HCT116 (cell line): Measurements from ENCODE around the gene G2E3.

ENCODE experiments used
- ELF1 ChIP-seq: IDR thresholded peaks from 2 replicates; pipeline ENCODE4 v1.6.1; 2012; ENCODE audit warnings: low read depth, borderline replicate concordance
- EZH2 ChIP-seq: fragments of 200-600 bp; sonication (generic); IDR thresholded peaks from 2 replicates; pipeline ENCODE4 v1.6.1; 2017; ENCODE audit warnings: antibody characterized with exemption, mixed run types
- JUND ChIP-seq: IDR thresholded peaks from 2 replicates; pipeline ENCODE4 v1.6.1; 2012
- POLR2A ChIP-seq: IDR thresholded peaks from 2 replicates; pipeline ENCODE4 v1.7.0; 2011; ENCODE audit warnings: borderline replicate concordance; ENCODE audit not compliant: insufficient read depth, insufficient read length; ENCODE audit errors: extremely low read depth
- POLR2AphosphoS5 ChIP-seq: IDR thresholded peaks from 2 replicates; pipeline ENCODE4 v1.6.1; 2011; ENCODE audit warnings: mild to moderate bottlenecking, low read depth, low read length, moderate library complexity
- RAD21 ChIP-seq: IDR thresholded peaks from 2 replicates; pipeline ENCODE4 v1.6.1; 2012; ENCODE audit warnings: low read depth, mild to moderate bottlenecking
- SIN3A ChIP-seq: IDR thresholded peaks from 2 replicates; pipeline ENCODE4 v1.6.1; 2012; ENCODE audit warnings: low read depth
- SRF ChIP-seq: IDR thresholded peaks from 2 replicates; pipeline ENCODE4 v1.6.1; 2012; ENCODE audit warnings: low read depth
- ZFX ChIP-seq: fragments of 450-650 bp; IDR thresholded peaks from 2 replicates; pipeline ENCODE4 v1.6.1; 2017
- ZNF274 ChIP-seq: fragments of 200-500 bp; sonication (Bioruptor generic); IDR thresholded peaks from 2 replicates; pipeline ENCODE4 v1.6.1; 2014; ENCODE audit warnings: mild to moderate bottlenecking, low read depth, low read length, inconsistent platforms
- TF ChIP-seq, protein P1 (sequence below), 3 experiments: fragments of 200-600 bp in 1 of 3; sonication (generic) in 1 of 3; IDR thresholded peaks in 2 of 3; conservative IDR thresholded peaks in 1 of 3; 2 replicates each; pipeline ENCODE4 v1.5.1; 2012 to 2017; ENCODE audit warnings: low read depth in 2 of 3, low read length in 2 of 3, antibody characterized with exemption in 1 of 3, borderline replicate concordance in 1 of 3, control low read depth in 1 of 3, mild to moderate bottlenecking in 1 of 3, mixed read lengths in 1 of 3, mixed run types in 1 of 3, moderate library complexity in 1 of 3; ENCODE audit not compliant: insufficient read depth in 1 of 3
- TF ChIP-seq, protein P2 (sequence below): IDR thresholded peaks from 2 replicates; pipeline ENCODE4 v1.6.1; 2012; ENCODE audit warnings: low read depth
- TF ChIP-seq, protein P3 (sequence below): IDR thresholded peaks from 2 replicates; pipeline ENCODE4 v1.6.1; 2012
- TF ChIP-seq, protein P4 (sequence below): IDR thresholded peaks from 2 replicates; pipeline ENCODE4 v1.6.1; 2012

DNA sequence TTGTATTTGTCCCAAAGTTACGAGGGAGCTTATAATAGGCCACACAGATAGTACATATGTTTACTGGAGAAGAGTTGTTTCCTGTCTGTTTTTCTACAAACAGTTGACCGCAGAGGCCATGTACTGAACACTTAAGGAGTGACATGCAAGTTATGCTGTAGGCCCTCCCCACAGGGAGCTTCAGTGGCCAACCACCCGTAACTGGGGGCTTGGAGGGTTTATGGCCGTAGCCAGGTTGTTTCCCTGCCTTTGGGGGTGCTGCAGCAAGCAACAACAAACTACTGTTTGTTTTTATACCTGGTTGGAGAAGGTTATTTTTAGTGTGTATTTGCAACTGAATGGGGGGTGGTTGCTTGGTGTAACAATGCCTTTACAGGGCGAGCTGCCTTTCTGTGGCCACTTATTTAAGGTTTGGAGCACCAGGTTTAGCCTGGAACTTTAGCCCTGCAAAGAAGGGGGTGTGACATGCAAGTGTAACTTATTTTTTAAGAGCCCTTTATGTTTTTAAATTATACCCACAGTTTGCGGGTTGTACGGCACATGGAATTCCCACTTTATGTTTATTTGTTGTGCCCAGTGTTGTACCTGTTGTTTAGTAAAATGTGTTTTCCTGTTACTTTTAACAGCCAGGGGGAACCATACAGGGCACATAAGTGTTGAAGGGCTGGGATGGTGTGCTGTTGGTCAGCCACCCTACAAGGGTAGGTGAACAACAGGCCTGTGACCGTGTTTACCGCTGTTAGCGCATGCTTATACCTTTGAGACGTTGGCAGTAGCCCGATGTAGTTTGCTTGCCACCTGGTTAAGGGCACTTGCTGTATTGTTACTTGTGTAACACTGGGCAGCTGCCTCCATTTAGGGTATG is 29.9 kb upstream of the G2E3 start:
- TF ChIP-seq, protein P1, sequence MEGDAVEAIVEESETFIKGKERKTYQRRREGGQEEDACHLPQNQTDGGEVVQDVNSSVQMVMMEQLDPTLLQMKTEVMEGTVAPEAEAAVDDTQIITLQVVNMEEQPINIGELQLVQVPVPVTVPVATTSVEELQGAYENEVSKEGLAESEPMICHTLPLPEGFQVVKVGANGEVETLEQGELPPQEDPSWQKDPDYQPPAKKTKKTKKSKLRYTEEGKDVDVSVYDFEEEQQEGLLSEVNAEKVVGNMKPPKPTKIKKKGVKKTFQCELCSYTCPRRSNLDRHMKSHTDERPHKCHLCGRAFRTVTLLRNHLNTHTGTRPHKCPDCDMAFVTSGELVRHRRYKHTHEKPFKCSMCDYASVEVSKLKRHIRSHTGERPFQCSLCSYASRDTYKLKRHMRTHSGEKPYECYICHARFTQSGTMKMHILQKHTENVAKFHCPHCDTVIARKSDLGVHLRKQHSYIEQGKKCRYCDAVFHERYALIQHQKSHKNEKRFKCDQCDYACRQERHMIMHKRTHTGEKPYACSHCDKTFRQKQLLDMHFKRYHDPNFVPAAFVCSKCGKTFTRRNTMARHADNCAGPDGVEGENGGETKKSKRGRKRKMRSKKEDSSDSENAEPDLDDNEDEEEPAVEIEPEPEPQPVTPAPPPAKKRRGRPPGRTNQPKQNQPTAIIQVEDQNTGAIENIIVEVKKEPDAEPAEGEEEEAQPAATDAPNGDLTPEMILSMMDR (IDR thresholded peaks at IDR 0.05 in 2 of 3, conservative IDR thresholded peaks at IDR 0.05 in 1 of 3; ENCODE audit: borderline replicate concordance in 1 of 3, insufficient read depth in 1 of 3, low read depth in 2 of 3, low read length in 2 of 3), result no peak
- TF ChIP-seq POLR2A (no peak), SIN3A (no peak), SRF (no peak), ELF1 (no peak), JUND (no peak), RAD21 (no peak), POLR2AphosphoS5 (no peak), ZNF274 (no peak), ZFX (no peak), EZH2 (no peak)
- TF ChIP-seq, protein P2, sequence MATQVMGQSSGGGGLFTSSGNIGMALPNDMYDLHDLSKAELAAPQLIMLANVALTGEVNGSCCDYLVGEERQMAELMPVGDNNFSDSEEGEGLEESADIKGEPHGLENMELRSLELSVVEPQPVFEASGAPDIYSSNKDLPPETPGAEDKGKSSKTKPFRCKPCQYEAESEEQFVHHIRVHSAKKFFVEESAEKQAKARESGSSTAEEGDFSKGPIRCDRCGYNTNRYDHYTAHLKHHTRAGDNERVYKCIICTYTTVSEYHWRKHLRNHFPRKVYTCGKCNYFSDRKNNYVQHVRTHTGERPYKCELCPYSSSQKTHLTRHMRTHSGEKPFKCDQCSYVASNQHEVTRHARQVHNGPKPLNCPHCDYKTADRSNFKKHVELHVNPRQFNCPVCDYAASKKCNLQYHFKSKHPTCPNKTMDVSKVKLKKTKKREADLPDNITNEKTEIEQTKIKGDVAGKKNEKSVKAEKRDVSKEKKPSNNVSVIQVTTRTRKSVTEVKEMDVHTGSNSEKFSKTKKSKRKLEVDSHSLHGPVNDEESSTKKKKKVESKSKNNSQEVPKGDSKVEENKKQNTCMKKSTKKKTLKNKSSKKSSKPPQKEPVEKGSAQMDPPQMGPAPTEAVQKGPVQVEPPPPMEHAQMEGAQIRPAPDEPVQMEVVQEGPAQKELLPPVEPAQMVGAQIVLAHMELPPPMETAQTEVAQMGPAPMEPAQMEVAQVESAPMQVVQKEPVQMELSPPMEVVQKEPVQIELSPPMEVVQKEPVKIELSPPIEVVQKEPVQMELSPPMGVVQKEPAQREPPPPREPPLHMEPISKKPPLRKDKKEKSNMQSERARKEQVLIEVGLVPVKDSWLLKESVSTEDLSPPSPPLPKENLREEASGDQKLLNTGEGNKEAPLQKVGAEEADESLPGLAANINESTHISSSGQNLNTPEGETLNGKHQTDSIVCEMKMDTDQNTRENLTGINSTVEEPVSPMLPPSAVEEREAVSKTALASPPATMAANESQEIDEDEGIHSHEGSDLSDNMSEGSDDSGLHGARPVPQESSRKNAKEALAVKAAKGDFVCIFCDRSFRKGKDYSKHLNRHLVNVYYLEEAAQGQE, result no peak
- TF ChIP-seq, protein P3, sequence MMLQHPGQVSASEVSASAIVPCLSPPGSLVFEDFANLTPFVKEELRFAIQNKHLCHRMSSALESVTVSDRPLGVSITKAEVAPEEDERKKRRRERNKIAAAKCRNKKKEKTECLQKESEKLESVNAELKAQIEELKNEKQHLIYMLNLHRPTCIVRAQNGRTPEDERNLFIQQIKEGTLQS, result no peak
- TF ChIP-seq, protein P4, sequence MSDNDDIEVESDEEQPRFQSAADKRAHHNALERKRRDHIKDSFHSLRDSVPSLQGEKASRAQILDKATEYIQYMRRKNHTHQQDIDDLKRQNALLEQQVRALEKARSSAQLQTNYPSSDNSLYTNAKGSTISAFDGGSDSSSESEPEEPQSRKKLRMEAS, result no peak
